Measurements from ENCODE around the gene LYSET. TPM values are rescaled to one million over a fixed set of nuclear protein-coding genes. Genes with fewer than 3 reads are reported as not detected.
"Not testable (repeated sequence)": the region's sequence is repeated elsewhere in the genome, so short reads cannot be mapped to it uniquely, and the experiment has no call there.

LYSET gene
- polyA plus RNA-seq, 1 of the 3 experiments (the other 2 are of a cell fraction), result 17.7 TPM

- DNase-seq; H3K9me2 ChIP-seq; H3K27me3 ChIP-seq (ENCODE audit: insufficient read depth); H3K36me3 ChIP-seq (replicated peaks in 1 of 2; ENCODE audit: control insufficient read depth in 1 of 2, insufficient read depth in 2 of 2, low read length in 1 of 2); H4K20me1 ChIP-seq (ENCODE audit: insufficient read depth); POLR2A ChIA-PET; H3K4me3 ChIP-seq (ENCODE audit: low read depth in 2 of 2, low read length in 1 of 2); H3K9me3 ChIP-seq; H3K4me1 ChIP-seq (ENCODE audit: control insufficient read depth in 1 of 2, insufficient read depth in 2 of 2, low read depth in 1 of 2, low read length in 1 of 2); H3K4me2 ChIP-seq; H3K27ac ChIP-seq (ENCODE audit: low read depth in 2 of 2, low read length in 1 of 2); H2AFZ ChIP-seq (ENCODE audit: low read depth); H3K79me2 ChIP-seq (ENCODE audit: insufficient read depth); H3F3A ChIP-seq (replicated peaks; ENCODE audit: insufficient read depth); H3K9ac ChIP-seq: not testable (repeated sequence)
- WGBS (ENCODE audit: low lambda C conversion rate), result 79% methylated on average over 3 of the region's 6 CpGs
- CTCF ChIA-PET, result interaction anchor here (0.8 to 1.8 kb wide), 4 partner anchors 9 to 218 kb away, joined by 3 to 6 read pairs (median 4); no protein-coding TSS in a partner anchor
These were observed 15.5 kb upstream of the LYSET start for GRCh38 chr14:93169619-93170018.

- H2AFZ ChIP-seq (ENCODE audit: low read depth); H3K36me3 ChIP-seq (replicated peaks in 1 of 2; ENCODE audit: control insufficient read depth in 1 of 2, insufficient read depth in 2 of 2, low read length in 1 of 2); H3K27me3 ChIP-seq (ENCODE audit: insufficient read depth); POLR2A ChIA-PET; H3K9me2 ChIP-seq; H3K4me1 ChIP-seq (ENCODE audit: control insufficient read depth in 1 of 2, insufficient read depth in 2 of 2, low read depth in 1 of 2, low read length in 1 of 2); H3K9ac ChIP-seq; H3F3A ChIP-seq (replicated peaks; ENCODE audit: insufficient read depth); H3K27ac ChIP-seq (ENCODE audit: low read depth in 2 of 2, low read length in 1 of 2); DNase-seq; H3K4me2 ChIP-seq; H3K4me3 ChIP-seq (ENCODE audit: low read depth in 2 of 2, low read length in 1 of 2); H3K9me3 ChIP-seq; H3K79me2 ChIP-seq (ENCODE audit: insufficient read depth); H4K20me1 ChIP-seq (ENCODE audit: insufficient read depth): not testable (repeated sequence)
- WGBS (ENCODE audit: low lambda C conversion rate), result 95% methylated on average over 8 of the region's 20 CpGs
- CTCF ChIA-PET, result interaction anchor here (0.8 to 1.5 kb wide), 3 partner anchors 8 to 218 kb away, joined by 3 to 6 read pairs (median 3); no protein-coding TSS in a partner anchor
These were observed 15.0 kb upstream of the LYSET start for GRCh38 chr14:93170141-93170540.

GRCh38 chr14:93171376-93171775 lies 13.7 kb upstream of the LYSET start:
- no peak overlapping the region for H3K27ac ChIP-seq (ENCODE audit: low read depth in 2 of 2, low read length in 1 of 2)
- DNase-seq, result no peak
- H3K27me3 ChIP-seq (ENCODE audit: insufficient read depth), result no peaks in the 10 kb centered on the region
- peaks cover 0 to 3% of the 10 kb centered on the region in 2 experiments; a peak in 1 of 4 replicates for H3K4me1 ChIP-seq (ENCODE audit: control insufficient read depth in 1 of 2, insufficient read depth in 2 of 2, low read depth in 1 of 2, low read length in 1 of 2)
- 79% methylated on average over 4 of the region's 4 CpGs for WGBS (ENCODE audit: low lambda C conversion rate)
- no peak overlapping the region for H2AFZ ChIP-seq (ENCODE audit: low read depth)
- no peaks in the 10 kb centered on the region for H3K9me2 ChIP-seq
- H3K9ac ChIP-seq, result no peak overlapping the region
- ChIA-PET POLR2A (no interaction called here), CTCF (interaction anchor here (1.6 kb wide), 1 partner anchor 58 kb away, joined by 3 read pairs; no protein-coding TSS in a partner anchor)
- no peaks in the 10 kb centered on the region for H3F3A ChIP-seq (replicated peaks; ENCODE audit: insufficient read depth)
- no peak overlapping the region for H3K4me3 ChIP-seq (ENCODE audit: low read depth in 2 of 2, low read length in 1 of 2)
- no peaks in the 10 kb centered on the region for H3K79me2 ChIP-seq (ENCODE audit: insufficient read depth)
- no peaks in the 10 kb centered on the region for H3K9me3 ChIP-seq
- H3K36me3 ChIP-seq (replicated peaks in 1 of 2; ENCODE audit: control insufficient read depth in 1 of 2, insufficient read depth in 2 of 2, low read length in 1 of 2), result no peaks in the 10 kb centered on the region
- no peak overlapping the region for H3K4me2 ChIP-seq
- no peaks in the 10 kb centered on the region for H4K20me1 ChIP-seq (ENCODE audit: insufficient read depth)
- no peak for TF ChIP-seq EZH2phosphoT487 (IDR thresholded peaks at IDR 0.05; ENCODE audit: borderline replicate concordance, low read depth)
- no peak for TF ChIP-seq NFIC (IDR thresholded peaks at IDR 0.05; ENCODE audit: borderline replicate concordance)
- no peak for TF ChIP-seq RAD21 (IDR thresholded peaks at IDR 0.05; ENCODE audit: low read length)
- TF ChIP-seq POLR2AphosphoS5 (IDR thresholded peaks at IDR 0.05; ENCODE audit: low read depth, low read length), result no peak
- TF ChIP-seq USF1 (IDR thresholded peaks at IDR 0.05; ENCODE audit: borderline replicate concordance, low read depth), result no peak
- no peak for TF ChIP-seq YY1 (IDR thresholded peaks at IDR 0.05; ENCODE audit: low read depth)
- TF ChIP-seq TCF12 (IDR thresholded peaks at IDR 0.05), result no peak
- no peak for TF ChIP-seq PBX3 (IDR thresholded peaks at IDR 0.05)
